ENCODE results near the gene FIGNL1.

The FIGNL1 gene

GRCh38 chr7:50423860-50424259 is 26.3 kb downstream of the FIGNL1 start:
- Histone ChIP-seq H3K27ac (ENCODE audit: low read length) (no peak overlapping the region), H3K27me3 (ENCODE audit: low read depth, low read length) (no peaks in the 10 kb centered on the region), H2AFZ (ENCODE audit: low read depth, low read length) (no peak overlapping the region), H4K20me1 (ENCODE audit: insufficient read depth, low read length) (no peaks in the 10 kb centered on the region), H3K4me2 (ENCODE audit: low read length) (no peak overlapping the region), H3K79me2 (ENCODE audit: low read length) (no peaks in the 10 kb centered on the region), H3K36me3 (replicated peaks; ENCODE audit: low read depth, low read length) (no peaks in the 10 kb centered on the region), H3K4me3 (ENCODE audit: low read length) (no peak overlapping the region), H3K9ac (ENCODE audit: low read length) (no peak overlapping the region), H3K9me3 (ENCODE audit: insufficient read depth, low read length) (no peaks in the 10 kb centered on the region), H3K4me1 (ENCODE audit: low read length) (peaks cover 12% of the 10 kb centered on the region)
- no peak for TF ChIP-seq CTCF (IDR thresholded peaks at IDR 0.05; ENCODE audit: low read depth, low read length)
- no peak for TF ChIP-seq EZH2phosphoT487 (IDR thresholded peaks at IDR 0.05; ENCODE audit: low read depth)

- Histone ChIP-seq H4K20me1 (ENCODE audit: insufficient read depth, low read length) (no peaks in the 10 kb centered on the region), H3K4me1 (ENCODE audit: low read length) (peaks cover 13% of the 10 kb centered on the region), H3K27ac (ENCODE audit: low read length) (no peak overlapping the region), H3K9ac (ENCODE audit: low read length) (no peak overlapping the region), H3K9me3 (ENCODE audit: insufficient read depth, low read length) (no peaks in the 10 kb centered on the region), H2AFZ (ENCODE audit: low read depth, low read length) (no peak overlapping the region), H3K4me2 (ENCODE audit: low read length) (no peak overlapping the region), H3K4me3 (ENCODE audit: low read length) (no peak overlapping the region), H3K79me2 (ENCODE audit: low read length) (no peaks in the 10 kb centered on the region), H3K27me3 (ENCODE audit: low read depth, low read length) (no peaks in the 10 kb centered on the region), H3K36me3 (replicated peaks; ENCODE audit: low read depth, low read length) (no peaks in the 10 kb centered on the region)
- TF ChIP-seq EZH2phosphoT487 (IDR thresholded peaks at IDR 0.05; ENCODE audit: low read depth) = no peak
- no peak for TF ChIP-seq CTCF (IDR thresholded peaks at IDR 0.05; ENCODE audit: low read depth, low read length)
These were observed 27.3 kb downstream of the FIGNL1 start for GRCh38 chr7:50422858-50423257.

- no peaks in the 10 kb centered on the region for H3K79me2 ChIP-seq (ENCODE audit: low read length)
- H3K27ac ChIP-seq (ENCODE audit: low read length) = no peak overlapping the region
- no peaks in the 10 kb centered on the region for H4K20me1 ChIP-seq (ENCODE audit: insufficient read depth, low read length)
- no peaks in the 10 kb centered on the region for H3K36me3 ChIP-seq (replicated peaks; ENCODE audit: low read depth, low read length)
- no peak overlapping the region for H3K9ac ChIP-seq (ENCODE audit: low read length)
- no peak overlapping the region for H2AFZ ChIP-seq (ENCODE audit: low read depth, low read length)
- TF ChIP-seq EZH2phosphoT487 (IDR thresholded peaks at IDR 0.05; ENCODE audit: low read depth) = no peak
- no peak for TF ChIP-seq CTCF (IDR thresholded peaks at IDR 0.05; ENCODE audit: low read depth, low read length)
- no peaks in the 10 kb centered on the region for H3K27me3 ChIP-seq (ENCODE audit: low read depth, low read length)
- H3K9me3 ChIP-seq (ENCODE audit: insufficient read depth, low read length) = no peaks in the 10 kb centered on the region
- H3K4me3 ChIP-seq (ENCODE audit: low read length) = no peak overlapping the region
- H3K4me1 ChIP-seq (ENCODE audit: low read length) = peaks cover 31% of the 10 kb centered on the region
- no peak overlapping the region for H3K4me2 ChIP-seq (ENCODE audit: low read length)
These were observed 29.1 kb downstream of the FIGNL1 start for GRCh38 chr7:50421043-50421442.

- H3K27me3 ChIP-seq (ENCODE audit: low read depth, low read length) = no peaks in the 10 kb centered on the region
- H3K4me3 ChIP-seq (ENCODE audit: low read length) = no peak overlapping the region
- TF ChIP-seq CTCF (IDR thresholded peaks at IDR 0.05; ENCODE audit: low read depth, low read length) (no peak), EZH2phosphoT487 (IDR thresholded peaks at IDR 0.05; ENCODE audit: low read depth) (no peak)
- H3K79me2 ChIP-seq (ENCODE audit: low read length) = no peaks in the 10 kb centered on the region
- H3K4me1 ChIP-seq (ENCODE audit: low read length) = peaks cover 45% of the 10 kb centered on the region
- no peak overlapping the region for H3K27ac ChIP-seq (ENCODE audit: low read length)
- H3K9me3 ChIP-seq (ENCODE audit: insufficient read depth, low read length) = no peaks in the 10 kb centered on the region
- H3K36me3 ChIP-seq (replicated peaks; ENCODE audit: low read depth, low read length) = no peaks in the 10 kb centered on the region
- no peak overlapping the region for H2AFZ ChIP-seq (ENCODE audit: low read depth, low read length)
- H4K20me1 ChIP-seq (ENCODE audit: insufficient read depth, low read length) = no peaks in the 10 kb centered on the region
- no peak overlapping the region for H3K9ac ChIP-seq (ENCODE audit: low read length)
- H3K4me2 ChIP-seq (ENCODE audit: low read length) = no peak overlapping the region
These were observed 31.4 kb downstream of the FIGNL1 start for GRCh38 chr7:50418526-50419290.
